Measurements from ENCODE around the gene PLEKHG4B.
"Not testable (repeated sequence)": the region's sequence is repeated elsewhere in the genome, so short reads cannot be mapped to it uniquely, and the experiment has no call there.

The PLEKHG4B gene

GRCh38 chr5:91556-92263, at the start of gene PLEKHG4B:
PLEKHG4B (plus strand) TSS chr5:92168; CDS start chr5:92232, 64 bp downstream.
- in situ Hi-C loops (cut with MboI; ENCODE audit: low sequenced_read_pairs) = no loop called here

- in situ Hi-C loops (cut with MboI; ENCODE audit: low sequenced_read_pairs) = no loop called here
These were observed 49.7 kb upstream of the PLEKHG4B start for GRCh38 chr5:42250-42649.

GRCh38 chr5:48192-48591, 43.8 kb upstream of the PLEKHG4B start:
- in situ Hi-C loops (cut with MboI; ENCODE audit: low sequenced_read_pairs) = no loop called here

GRCh38 chr5:49530-49929, 42.4 kb upstream of the PLEKHG4B start:
- in situ Hi-C loops (cut with MboI; ENCODE audit: low sequenced_read_pairs) = not testable (repeated sequence)

- in situ Hi-C loops (cut with MboI; ENCODE audit: low sequenced_read_pairs) = no loop called here
These were observed 41.9 kb upstream of the PLEKHG4B start for GRCh38 chr5:49953-50544.

- in situ Hi-C loops (cut with MboI; ENCODE audit: low sequenced_read_pairs) = no loop called here
These were observed 41.1 kb upstream of the PLEKHG4B start for GRCh38 chr5:50724-51499.

- in situ Hi-C loops (cut with MboI; ENCODE audit: low sequenced_read_pairs) = no loop called here
These were observed 40.5 kb upstream of the PLEKHG4B start for GRCh38 chr5:51500-51823.

GRCh38 chr5:53381-54174, 38.4 kb upstream of the PLEKHG4B start:
- in situ Hi-C loops (cut with MboI; ENCODE audit: low sequenced_read_pairs) = no loop called here

GRCh38 chr5:54175-54730, 37.7 kb upstream of the PLEKHG4B start:
- in situ Hi-C loops (cut with MboI; ENCODE audit: low sequenced_read_pairs) = no loop called here

- in situ Hi-C loops (cut with MboI; ENCODE audit: low sequenced_read_pairs) = no loop called here
These were observed 36.9 kb upstream of the PLEKHG4B start for GRCh38 chr5:54876-55569.

- in situ Hi-C loops (cut with MboI; ENCODE audit: low sequenced_read_pairs) = no loop called here
These were observed 35.2 kb upstream of the PLEKHG4B start for GRCh38 chr5:56561-57290.

GRCh38 chr5:60250-60649, 31.7 kb upstream of the PLEKHG4B start:
- in situ Hi-C loops (cut with MboI; ENCODE audit: low sequenced_read_pairs) = not testable (repeated sequence)

GRCh38 chr5:70440-70839, 21.5 kb upstream of the PLEKHG4B start:
- in situ Hi-C loops (cut with MboI; ENCODE audit: low sequenced_read_pairs) = no loop called here

- in situ Hi-C loops (cut with MboI; ENCODE audit: low sequenced_read_pairs) = not testable (repeated sequence)
These were observed 19.4 kb upstream of the PLEKHG4B start for GRCh38 chr5:72316-73180.

- in situ Hi-C loops (cut with MboI; ENCODE audit: low sequenced_read_pairs) = not testable (repeated sequence)
These were observed 18.9 kb upstream of the PLEKHG4B start for GRCh38 chr5:73181-73447.

- in situ Hi-C loops (cut with MboI; ENCODE audit: low sequenced_read_pairs) = no loop called here
These were observed 18.0 kb upstream of the PLEKHG4B start for GRCh38 chr5:73768-74502.

GRCh38 chr5:74503-75109, 17.4 kb upstream of the PLEKHG4B start:
- in situ Hi-C loops (cut with MboI; ENCODE audit: low sequenced_read_pairs) = no loop called here

Data from HL-60/S4 treated with retinoic acid at 250 ng/mL for 4 days and 3 days (cell line).